Measurements from ENCODE around the gene PRKD1.
"Not testable (repeated sequence)": the region's sequence is repeated elsewhere in the genome, so short reads cannot be mapped to it uniquely, and the experiment has no call there.

Gene PRKD1

DNA sequence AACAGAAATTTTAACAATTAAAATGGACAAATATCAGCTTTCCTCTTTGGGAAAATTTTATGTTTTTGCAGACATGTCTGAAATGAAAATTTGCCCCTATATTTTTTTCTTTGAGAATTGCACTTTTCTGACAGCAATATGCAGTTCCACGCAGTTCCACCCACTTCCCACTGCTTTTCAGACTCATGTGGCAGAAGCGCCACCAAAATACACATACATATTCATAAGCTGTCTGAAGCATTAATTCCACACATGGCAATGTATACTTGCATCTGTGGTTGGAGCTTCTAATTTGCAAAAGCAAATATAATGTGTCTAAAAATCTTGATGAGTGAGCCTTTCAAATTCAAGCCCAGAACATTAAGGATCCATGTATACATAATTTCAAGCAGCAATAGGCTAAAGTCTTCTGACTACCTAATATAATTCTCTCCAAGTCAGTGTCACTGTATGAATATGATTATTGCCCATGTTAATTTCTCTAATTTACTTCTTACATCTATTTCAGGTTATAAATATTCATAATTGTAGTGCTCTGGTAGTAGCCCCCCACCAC is 129.5 kb downstream of the PRKD1 start:
- DNase-seq: peak in 1 of 2 experiments; percentile 49

DNA sequence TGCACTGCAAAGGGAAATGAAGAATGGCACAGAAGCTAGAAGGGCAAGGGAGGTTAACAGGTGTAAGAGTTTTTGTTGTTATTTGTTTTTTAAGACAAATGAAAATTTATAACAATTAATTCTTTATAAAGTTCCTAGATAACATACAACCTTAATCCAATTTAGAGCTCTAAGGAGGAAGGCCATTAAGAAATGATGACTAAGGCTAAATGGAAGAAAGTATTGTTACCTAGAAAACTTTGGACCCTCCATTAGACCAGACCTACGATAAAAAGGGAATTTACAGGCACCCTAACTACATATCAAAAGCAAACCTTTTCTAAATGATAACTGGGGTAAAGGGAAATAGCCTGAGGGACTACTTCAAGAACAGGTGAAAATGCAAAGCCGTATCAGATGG is 130.8 kb downstream of the PRKD1 start:
- DNase-seq: no peak

DNA sequence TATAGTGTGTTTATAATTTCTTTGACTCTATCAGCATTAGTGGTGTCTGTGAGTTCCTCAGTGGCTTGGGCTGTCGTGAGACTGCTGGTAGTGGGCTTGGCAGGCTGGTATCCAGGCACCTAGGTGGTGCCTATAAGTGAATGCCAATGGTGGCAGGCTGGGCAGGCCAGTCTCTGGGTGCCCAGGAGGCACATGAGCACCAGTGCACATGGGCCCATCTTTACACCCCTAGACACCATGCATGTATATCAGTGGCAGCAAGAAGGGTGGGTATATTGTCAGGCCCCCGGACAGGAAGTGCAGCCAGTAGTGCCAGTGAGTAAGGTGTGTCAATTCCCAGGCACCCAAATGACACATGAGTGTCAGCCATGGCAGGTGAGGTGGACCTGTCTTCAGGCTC is 138.2 kb downstream of the PRKD1 start:
- DNase-seq: no peak

DNA sequence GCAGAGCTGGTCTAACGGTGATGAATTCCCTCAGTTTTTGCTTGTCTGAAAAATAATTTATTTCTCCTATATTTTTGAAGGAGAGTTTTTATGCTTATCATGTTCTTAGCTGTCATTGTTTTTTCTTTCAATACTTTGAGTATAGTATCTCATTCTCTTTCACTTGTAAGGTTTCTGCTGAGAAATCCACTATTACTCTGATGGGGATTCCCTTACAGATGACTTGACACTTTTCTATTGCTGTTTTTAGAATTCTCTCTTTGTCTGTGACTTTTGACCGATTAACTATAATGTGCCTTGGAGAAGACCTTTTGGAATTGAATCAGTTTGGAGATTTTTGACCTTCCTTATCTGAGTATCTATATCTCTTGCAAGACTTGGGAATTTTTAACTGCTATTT is 139.6 kb downstream of the PRKD1 start:
- DNase-seq: no peak

DNA sequence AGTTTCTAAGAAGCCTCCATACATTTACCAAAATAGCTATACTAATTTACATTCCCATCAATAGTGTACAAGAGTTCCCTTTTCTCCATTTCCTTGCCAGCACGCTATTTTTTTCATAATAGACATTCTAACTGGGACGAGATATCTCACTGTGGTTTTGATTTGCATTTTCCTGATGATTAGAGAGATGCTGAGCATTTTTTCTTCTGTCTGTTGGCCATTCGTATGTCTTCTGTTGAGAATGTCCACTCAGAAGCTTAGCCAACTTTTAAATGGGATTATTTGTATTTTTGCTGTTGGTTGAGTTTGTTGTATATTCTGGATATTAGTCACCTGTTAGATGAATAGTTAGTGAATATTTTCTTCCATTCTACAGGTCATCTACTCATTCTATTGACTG is 144.1 kb downstream of the PRKD1 start:
- no peak for DNase-seq

DNA sequence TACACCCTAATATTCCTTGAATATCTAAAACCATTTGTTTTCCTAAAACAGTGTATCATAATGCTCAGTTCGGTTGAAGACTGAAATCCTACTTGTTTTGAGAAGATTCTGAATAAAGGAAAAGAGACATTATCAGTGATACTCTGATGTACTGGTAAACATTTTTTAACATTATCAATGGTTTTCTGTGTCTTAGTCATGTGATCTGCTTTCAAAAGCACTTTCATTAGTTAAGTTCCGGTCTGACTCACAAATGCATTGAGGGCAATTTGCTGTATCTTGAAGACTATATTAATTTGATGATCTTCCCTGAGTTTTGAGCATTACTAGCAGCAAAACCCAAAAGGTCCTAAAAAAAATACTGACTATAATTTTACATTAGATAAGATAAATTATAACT is 145.6 kb downstream of the PRKD1 start:
- no peak for DNase-seq

DNA sequence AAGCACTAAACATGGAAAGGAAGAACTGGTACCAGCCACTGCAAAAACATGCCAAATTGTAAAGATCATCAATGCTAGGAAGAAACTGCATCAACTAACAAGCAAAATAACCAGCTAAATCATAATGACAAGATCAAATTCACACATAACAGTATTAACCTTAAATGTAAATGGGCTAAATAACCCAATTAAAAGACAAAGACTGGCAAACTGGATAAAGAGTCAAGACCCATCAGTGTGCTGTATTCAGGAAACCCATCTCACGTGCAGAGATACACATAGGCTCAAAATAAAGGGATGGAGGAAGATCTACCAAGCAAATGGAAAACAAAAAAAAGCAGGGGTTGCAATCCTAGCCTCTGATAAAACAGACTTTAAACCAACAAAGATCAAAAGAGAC is 150.5 kb downstream of the PRKD1 start:
- not testable (repeated sequence) for DNase-seq

DNA sequence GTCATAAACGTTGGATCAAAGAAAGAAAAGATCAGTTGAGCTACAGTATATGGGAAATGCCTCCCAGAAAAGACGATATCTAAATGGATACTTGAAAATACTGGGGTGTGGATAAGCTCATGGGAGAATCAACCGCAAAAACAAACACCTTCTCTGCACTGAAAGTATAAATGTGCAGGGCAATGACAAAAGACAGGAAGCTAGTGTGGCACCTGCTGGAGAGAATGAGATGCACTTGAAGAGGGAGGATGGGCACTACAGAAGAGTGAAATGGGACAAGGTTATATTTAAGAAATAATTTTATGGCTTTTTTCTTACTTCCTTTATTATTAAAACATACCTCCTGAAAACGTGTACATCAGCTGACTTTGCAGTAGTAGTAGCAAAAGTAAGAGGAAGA is 153.7 kb downstream of the PRKD1 start:
- no peak for DNase-seq

DNA sequence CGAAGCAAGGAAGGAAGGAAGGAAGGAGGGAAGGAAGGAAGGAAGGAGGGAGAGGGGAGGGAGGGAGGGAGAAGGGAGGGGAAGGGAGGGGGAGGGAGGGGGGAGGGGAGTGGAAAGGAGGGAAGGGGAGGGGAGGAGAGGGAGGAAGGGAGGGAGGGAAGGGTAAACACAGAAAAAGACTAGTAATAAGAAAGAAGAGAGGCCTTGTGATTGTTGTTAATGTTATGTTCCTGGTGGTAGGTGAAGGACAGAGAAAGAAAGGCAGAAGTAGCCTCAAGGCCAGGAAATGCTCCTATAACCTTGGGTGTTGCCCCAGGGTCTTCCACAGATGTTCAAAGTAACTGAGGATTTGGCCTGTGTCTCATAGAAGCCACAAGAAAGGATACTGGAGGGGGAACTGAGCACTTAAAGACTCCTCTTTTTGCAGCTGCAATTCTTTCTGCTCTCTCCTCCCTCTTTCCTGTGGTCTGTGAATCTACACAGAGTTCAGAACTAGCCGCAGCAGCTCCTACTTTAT is 164.2 kb downstream of the PRKD1 start:
- no peak for DNase-seq

DNA sequence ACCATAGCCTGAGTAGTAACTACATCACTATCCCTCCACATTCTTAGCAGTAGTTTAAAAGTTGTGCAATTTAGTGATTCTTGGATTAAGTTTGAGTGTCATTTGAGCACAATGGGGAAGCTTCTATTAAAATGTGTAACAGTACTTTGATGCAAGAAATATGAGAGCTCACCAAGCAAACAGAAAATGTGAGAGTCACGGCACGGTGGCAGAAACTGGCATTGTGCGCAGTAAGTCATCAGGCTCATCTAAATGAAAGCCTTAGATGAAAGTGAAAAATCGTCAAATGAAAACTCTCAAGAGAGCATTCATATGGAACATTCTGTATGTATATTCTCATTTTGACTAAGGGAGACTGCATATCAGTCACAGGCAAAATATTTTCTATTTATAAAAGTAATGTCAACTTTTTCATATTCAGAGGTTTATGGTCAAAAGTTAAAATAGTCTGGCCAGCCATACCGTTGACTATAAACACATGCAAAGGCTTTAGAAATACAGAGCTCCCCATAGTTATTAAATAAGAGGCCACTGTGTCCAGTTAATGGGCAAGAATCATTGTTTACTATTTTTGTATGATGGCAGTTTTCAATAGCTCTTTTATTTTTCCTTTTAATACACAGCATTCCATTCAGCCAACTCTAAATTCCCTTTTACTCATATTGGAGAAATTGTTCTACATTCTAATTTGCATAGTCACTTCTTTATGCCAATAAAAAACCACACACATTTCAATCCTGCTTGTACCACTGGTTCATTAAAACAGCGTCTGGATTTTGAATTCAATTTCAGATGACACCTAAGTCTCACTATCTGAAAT is 167.9 kb downstream of the PRKD1 start:
- DNase-seq: no peak

DNA sequence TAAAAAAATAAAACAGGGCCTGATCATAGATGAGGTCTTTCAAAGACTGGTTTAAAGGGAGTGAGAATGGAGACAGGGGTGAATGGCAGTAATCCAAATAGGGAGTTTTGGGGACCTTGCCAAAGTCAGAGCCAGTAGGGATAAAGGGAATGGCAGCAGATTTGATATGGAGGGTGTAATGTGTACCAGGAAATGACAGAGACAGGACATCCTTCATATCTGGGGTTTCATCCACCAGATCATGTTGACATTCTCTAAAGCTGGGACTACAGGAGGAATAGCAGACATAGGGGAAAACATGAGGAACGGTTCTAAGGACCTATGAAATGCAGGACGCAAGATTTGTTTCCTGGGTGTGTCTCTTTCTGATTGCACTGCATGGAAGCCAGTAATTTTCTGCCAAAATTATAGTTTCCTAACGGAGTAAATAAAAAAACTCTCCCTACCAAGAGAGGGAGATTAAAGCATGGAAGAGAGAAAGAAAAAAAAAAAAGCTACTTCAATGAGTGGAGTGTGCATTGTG is 169.9 kb downstream of the PRKD1 start:
- no peak for DNase-seq

DNA sequence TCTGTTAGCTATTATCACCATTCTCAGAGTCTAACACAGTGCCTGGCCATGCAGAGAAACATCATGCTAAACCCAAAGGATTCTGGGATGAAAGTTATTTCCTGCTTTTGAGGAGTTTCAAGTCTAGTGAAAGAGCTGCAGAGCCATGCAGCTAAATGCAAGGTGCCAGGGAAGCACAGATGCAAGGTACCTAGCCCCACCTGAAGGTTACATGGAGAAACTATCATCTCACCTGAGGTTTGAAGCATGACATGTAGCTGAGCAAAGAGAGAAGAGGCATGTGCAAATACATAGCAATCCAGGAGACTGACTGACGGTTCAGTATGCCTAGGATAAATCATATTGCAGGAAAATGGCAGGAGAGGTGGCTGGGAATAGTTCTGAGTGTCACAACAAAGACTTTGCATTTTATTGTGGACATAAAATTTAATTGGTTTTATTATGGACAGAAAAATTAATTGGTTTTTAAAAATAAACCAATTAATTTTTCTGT is 170.4 kb downstream of the PRKD1 start:
- peak in 1 of 2 experiments; percentile 12 for DNase-seq

DNA sequence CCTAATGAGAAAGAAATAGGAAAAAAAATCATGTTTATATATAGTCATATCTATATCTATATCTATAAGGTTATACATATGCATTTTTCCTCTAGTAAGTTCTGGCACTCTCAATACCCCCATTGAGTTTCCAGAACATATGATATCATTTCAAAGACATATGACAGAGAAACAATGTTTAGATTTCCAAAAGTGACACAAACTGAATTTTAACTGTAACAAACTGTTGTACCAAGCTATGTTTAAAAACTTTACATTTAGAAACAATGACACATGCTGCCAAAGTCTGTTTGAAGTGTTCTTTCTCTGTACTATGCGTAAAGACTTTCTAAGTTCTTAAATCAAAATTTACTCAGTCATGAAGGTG is 171.6 kb downstream of the PRKD1 start:
- DNase-seq: no peak

DNA sequence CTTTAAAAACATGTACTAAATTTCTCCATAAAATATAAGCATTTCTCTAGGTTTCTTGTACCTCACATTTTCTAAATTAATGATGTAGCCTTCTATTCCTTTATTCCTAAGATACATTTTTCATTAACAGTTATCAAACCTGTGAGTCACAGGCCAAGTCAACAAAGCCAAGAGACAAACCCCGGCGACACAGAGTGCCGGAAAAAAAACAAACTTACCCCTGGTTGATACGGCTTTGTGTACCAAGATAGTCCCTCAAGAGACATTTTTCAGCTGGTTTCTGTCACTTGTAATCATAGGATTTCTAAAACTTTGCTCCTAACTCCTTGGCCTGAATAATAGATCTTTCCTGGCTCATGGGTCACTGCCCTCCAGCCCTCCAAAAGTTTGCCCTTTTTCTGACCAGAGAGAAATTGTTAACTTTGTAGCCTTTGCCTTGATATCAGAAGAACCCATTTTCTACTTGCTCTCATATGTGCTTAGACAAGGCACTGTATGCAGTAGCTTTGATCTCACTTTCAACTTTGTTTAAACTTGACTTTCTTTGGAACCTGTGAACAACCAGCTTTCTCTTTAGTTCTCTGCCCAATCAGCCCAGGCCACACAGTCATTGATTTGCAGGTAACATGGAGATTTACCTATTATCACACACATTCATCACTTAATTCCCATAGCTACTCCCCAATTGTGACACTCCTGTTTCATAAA is 172.2 kb downstream of the PRKD1 start:
- DNase-seq: no peak

DNA sequence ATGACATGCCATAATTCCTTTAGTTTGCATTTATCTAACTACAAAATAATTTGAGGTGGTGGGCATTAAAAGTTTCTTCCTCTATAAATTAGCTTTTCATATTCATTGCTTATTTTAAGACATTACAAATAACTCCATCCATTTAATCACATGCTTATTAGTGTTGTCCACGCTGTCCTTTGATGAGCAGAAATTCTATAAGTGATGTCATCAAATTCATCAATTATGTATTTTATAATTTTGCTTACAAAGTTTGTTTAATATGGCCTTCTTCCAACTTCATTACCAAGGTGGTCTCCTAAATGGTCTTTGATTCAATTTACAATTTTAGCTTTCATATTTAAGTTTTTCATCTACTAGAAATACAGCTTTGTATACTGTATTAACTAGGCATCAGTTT is 173.5 kb downstream of the PRKD1 start:
- no peak for DNase-seq

DNA sequence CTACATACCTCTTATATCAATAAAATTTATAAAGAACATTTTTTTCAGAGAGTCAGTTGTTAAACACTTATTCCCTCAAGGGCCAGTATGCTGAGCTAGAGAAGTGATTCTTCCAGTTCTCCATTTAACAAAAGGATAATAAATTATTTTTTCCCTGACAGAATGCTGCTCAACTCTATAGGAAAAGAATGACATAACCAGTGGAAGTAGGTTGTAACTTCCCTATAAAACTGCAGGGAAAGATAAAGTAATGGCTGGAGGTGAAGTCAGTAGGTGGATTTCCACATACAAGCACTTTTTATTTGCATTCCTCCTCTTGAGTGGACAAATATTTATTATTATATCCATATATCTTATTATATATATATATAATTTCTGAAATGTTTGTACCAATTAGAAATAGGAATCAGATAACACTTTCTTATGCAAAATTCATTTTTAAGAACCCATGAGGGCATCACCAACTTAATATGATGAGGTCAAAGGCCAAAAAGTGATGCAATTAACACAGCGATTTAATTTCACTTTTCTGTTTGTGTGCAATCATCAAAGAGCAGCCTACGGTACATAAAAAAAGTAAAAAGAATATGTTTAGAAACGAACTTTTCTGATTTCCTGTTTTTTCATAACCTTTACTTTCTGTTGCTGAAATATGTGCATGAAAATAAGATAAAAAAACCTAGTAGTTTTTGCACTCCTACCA is 175.3 kb downstream of the PRKD1 start:
- no peak for DNase-seq

DNA sequence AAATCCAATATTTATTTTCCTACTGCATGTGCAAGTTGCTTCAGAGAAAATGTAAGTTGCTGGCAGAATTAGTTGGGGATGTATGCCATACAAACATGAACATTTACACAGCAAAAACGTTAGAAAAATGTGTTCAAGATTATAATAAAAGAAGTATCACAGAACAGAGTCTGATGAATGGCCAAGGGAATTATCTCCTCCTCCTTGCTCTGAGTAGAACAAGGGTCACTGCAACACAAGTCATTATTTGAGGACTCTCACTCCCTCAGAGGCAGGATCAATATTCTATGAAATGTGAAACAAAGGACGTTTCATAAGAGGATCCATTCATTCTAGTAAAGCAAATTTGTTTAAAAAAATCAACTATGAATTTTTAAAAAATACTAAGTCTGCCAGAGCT is 177.8 kb downstream of the PRKD1 start:
- DNase-seq: no peak

DNA sequence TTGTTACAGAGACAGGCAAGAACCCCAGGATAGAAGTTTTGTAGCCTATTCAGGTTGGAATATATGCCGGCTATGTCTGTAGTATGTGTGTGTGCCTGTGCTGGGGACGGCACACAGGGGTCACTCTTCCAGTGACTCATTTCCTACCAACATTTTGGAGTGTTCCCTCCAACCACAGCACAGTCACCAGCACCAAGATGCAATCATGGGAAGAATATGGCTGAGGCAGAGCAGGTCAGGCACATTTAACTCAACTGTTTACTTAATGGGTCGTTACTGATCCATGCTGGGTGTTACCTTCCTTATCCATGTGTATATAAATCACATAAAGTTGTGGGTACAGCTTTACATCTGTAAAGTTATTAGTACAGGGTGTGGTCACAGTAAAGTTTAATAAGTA is 178.3 kb downstream of the PRKD1 start:
- DNase-seq: no peak

DNA sequence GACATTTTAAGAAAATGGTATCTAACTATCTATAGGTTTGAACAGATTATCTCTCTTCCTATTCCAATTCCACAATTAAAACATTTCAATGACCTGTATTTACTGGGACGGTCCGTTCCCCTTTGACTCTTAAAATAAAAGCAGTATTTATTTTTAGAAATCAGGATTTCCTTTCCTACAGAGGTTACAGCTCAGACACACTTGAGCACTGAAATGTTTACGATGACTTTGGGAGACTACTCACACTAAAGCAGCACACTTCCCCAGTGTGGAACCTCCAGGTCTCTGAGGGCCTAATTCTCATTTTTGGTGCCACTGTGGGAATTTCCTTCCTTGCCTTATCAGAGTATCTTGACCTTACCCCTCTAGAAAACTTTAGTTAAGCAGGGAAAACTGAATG is 181.8 kb downstream of the PRKD1 start:
- DNase-seq: no peak

DNA sequence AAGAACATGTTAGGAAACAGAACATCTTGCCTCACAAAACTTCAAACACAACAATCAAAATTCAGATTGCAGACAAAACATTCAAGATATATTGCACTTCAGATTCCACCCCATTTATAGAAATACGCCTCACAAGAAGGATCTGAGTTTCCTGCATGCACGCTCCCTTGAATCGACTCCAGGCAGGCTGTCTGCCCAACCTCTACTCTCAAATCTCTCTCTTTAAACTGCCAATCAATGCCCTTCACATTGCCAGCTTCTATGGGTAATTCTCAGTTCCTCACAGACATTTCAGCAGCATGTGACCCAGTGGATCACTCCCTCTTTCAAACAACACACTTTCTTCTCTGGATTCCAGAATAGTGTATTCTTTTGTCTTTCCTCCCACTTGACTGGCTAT is 184.1 kb downstream of the PRKD1 start:
- DNase-seq: no peak

DNA sequence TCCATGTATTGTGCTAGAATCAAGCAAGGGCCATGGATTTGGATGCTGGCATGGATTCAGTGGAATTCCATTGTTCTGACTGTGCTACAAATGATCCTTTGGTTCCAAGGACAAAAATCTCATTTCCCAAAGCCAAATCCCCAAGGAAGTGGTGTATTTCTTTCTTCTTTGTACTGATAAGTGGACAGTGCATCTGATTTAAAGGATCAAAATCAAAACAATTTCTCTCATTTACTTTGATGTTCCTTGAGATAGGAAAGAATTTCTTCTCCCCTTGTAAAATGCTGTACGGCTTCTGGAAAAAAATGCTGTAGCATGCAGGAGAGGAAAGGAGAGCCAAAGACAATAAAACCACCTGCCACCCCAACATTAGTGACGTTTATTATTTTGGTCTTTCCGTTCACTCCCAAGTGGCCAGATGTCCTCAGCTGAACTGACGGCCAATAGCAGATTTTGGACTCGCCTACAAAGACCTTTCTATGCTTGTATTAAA is 185.7 kb downstream of the PRKD1 start:
- DNase-seq: no peak

DNA sequence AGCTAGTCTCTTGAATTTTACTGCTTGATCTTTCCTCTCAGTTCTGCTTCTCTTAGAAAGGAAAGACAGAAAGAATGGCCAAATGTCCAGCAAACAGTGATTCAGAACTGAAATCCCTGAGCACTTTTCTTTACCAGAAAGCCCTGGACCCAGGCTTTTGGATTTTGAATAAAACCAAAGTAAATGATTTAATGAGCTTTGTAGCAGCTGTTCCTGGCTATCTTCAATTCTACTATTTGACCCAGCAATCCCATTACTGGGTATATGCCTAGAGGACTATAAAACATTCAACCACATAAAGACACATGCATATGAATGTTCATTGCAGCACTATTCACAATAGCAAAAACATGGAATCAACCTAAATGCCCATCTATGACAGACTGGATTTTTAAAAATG is 187.2 kb downstream of the PRKD1 start:
- no peak for DNase-seq

DNA sequence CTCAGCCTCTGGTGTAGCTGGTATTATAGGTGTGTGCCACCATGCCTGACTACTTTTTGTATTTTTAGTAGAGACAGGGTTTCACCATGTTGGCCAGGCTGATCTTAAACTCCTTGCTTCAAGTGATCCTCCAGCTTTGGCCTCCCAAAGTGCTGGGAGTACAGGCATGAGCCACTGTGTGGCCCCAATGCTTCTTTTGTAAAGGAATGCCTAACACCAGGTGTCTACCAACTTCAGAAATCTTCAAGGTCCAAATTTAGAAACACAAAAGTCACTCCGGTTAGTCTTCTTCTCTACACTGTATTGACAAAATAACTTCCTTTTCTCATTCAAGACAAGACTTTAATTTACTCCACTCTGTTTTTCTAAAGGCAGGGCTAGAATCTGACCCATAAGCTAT is 188.7 kb downstream of the PRKD1 start:
- no peak for DNase-seq
